Sigmoid colon (tissue), 7 donors: Measurements from ENCODE around the gene LMF1. TPM values are rescaled to one million over a fixed set of nuclear protein-coding genes. Genes with fewer than 3 reads are reported as not detected.

ENCODE experiments used
- DNase-seq: peaks from one replicate; pipeline ENCODE4 v3.0.0-alpha.2; 2019
- H3K27ac ChIP-seq, 4 donors: fragments of 200-600 bp; sonication (generic); one replicate each; pipeline ENCODE4 v1.5.1; 2016 to 2019; ENCODE audit warnings: mild to moderate bottlenecking in 1 of 4
- H3K27me3 ChIP-seq, 3 donors: fragments of 200-600 bp; sonication (generic); one replicate each; pipeline ENCODE4 v1.5.1; 2019; ENCODE audit warnings: mild to moderate bottlenecking in 1 of 3
- H3K36me3 ChIP-seq, 4 donors: fragments of 200-600 bp; sonication (generic); one replicate each; pipeline ENCODE4 v1.5.1; 2016 to 2019
- H3K4me1 ChIP-seq, 4 donors: fragments of 200-600 bp; sonication (generic); one replicate each; pipeline ENCODE4 v1.5.1; 2017 to 2019
- H3K4me3 ChIP-seq, 4 donors: fragments of 200-600 bp; sonication (generic); one replicate each; pipeline ENCODE4 v1.5.1; 2017 to 2019; ENCODE audit warnings: mild to moderate bottlenecking in 2 of 4, moderate library complexity in 1 of 4
- H3K9me3 ChIP-seq, 4 donors: fragments of 200-600 bp in 3 of 4; sonication (generic) in 3 of 4; one replicate each; pipeline versions ENCODE4 v1.5.1 to v1.6.1; 2013 to 2019
- EP300 ChIP-seq, 4 donors: sonication (generic); formaldehyde crosslinking; IDR thresholded peaks; one replicate each; pipeline ENCODE4 v1.6.1; 2017; ENCODE audit warnings: antibody characterized with exemption in 4 of 4
- POLR2A ChIP-seq, 2 donors: fragments of 450-650 bp; IDR thresholded peaks; one replicate each; pipeline ENCODE4 v1.6.1; 2016; ENCODE audit warnings: antibody characterized with exemption in 2 of 2, mild to moderate bottlenecking in 2 of 2, moderate library complexity in 2 of 2
- POLR2AphosphoS5 ChIP-seq, 4 donors: sonication (generic); formaldehyde crosslinking; IDR thresholded peaks; one replicate each; pipeline ENCODE4 v1.6.1; 2017; ENCODE audit warnings: antibody characterized with exemption in 4 of 4
- WGBS, 2 donors: extraction: QIAGEN DNeasy Blood & Tissue Kit; methylation state at CpG; one replicate each; pipeline ENCODE4 v1.1.7; 2013; 5-methylcytosine and 5-hydroxymethylcytosine counted together
- intact Hi-C: fragments of 100-400 bp; cut with DNase I; formaldehyde crosslinking; loops from one replicate; pipeline ENCODE4 v1.15.1; 2023
- polyA plus RNA-seq, 3 donors: library from polyadenylated mRNA; stranded (reverse); fragments of 200-250 nt; gene quantifications; one replicate each; pipeline ENCODE4 v1.2.3, GENCODE V29; 2013
- total RNA-seq, 4 donors: library from RNA; depleted of rRNA; stranded (reverse); fragments of >200 nt; gene quantifications; one replicate each; pipeline ENCODE4 v1.1.0, GENCODE V29; 2016
- TF ChIP-seq, protein P1 (sequence below), 4 experiments: fragments of 450-650 bp in 3 of 4; fragments of 200-600 bp in 1 of 4; IDR thresholded peaks; one replicate each; pipeline ENCODE4 v1.5.1; 2016 to 2019; ENCODE audit warnings: antibody characterized with exemption in 4 of 4, mild to moderate bottlenecking in 3 of 4, moderate library complexity in 2 of 4
- donor health status: healthy with polysubstance abuse.
- donor health status: Bipolar disorder and iron deficiency.
- donor health status: healthy.

LMF1 gene
- total and polyA plus RNA-seq, 7 donors: 1.2 to 34.1 (median 19.9) TPM

DNA sequence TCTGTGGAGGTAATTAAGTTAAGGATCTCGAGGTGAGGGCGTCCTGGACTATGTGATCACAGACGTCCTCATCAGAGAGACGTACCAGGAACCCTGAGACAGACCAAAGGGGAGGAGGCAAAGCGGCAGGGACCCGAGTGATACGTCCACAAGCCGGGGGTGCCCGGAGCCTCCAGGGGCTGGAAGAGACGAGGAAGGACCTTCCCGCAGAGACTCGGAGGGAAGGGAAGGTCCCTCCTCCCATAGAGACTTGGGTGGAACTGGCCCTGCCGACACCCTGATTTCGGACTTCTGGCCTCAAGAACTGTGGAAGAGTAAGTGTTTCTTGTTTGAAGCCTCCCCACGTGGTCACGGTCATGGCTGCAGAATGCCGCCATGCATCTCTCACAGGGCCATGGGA lies 30.8 kb downstream of the LMF1 start:
- Histone ChIP-seq H3K27ac (no peak overlapping the region), H3K27me3 (no peaks in the 10 kb centered on the region), H3K4me1 (no peaks in the 10 kb centered on the region), H3K4me3 (no peak overlapping the region), H3K36me3 (peaks cover 0 to 26% (median 4%) of the 10 kb centered on the region in 4 donors), H3K9me3 (peaks cover 0 to 4% (median 0%) of the 10 kb centered on the region in 4 donors)
- 90 to 96% methylated on average over 17 of the region's 17 CpGs for WGBS, 2 donors
- intact Hi-C loops: loop anchor here (10.0 kb wide), 1 partner anchor 75 kb away; no protein-coding TSS in a partner anchor
- no peak for DNase-seq
- TF ChIP-seq POLR2A (IDR thresholded peaks at IDR 0.05) (no peak), POLR2AphosphoS5 (IDR thresholded peaks at IDR 0.05) (no peak), EP300 (IDR thresholded peaks at IDR 0.05) (no peak)
- TF ChIP-seq, protein P1, sequence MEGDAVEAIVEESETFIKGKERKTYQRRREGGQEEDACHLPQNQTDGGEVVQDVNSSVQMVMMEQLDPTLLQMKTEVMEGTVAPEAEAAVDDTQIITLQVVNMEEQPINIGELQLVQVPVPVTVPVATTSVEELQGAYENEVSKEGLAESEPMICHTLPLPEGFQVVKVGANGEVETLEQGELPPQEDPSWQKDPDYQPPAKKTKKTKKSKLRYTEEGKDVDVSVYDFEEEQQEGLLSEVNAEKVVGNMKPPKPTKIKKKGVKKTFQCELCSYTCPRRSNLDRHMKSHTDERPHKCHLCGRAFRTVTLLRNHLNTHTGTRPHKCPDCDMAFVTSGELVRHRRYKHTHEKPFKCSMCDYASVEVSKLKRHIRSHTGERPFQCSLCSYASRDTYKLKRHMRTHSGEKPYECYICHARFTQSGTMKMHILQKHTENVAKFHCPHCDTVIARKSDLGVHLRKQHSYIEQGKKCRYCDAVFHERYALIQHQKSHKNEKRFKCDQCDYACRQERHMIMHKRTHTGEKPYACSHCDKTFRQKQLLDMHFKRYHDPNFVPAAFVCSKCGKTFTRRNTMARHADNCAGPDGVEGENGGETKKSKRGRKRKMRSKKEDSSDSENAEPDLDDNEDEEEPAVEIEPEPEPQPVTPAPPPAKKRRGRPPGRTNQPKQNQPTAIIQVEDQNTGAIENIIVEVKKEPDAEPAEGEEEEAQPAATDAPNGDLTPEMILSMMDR (IDR thresholded peaks at IDR 0.05): no peak

DNA sequence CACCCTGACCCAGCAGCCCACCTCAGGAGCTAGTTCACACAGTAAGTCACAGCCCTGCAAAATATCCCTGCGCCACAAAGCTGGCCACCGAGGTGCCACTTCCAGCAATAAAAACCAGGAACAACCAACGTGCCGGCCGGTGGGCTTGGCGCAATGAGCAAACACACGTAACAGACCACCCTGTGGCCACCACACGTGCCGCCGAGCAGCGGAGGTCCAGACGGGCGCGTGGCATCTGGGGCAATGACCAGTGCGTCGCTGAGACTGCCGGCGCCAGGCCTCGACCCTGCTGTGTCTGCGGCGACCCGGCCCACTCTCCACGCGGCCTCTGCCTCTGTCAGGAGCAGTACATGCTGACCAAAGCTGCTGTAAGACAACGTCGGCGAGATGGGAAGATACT lies 31.5 kb downstream of the LMF1 start:
- DNase-seq: no peak
- Histone ChIP-seq H3K36me3 (peaks cover 0 to 28% (median 3%) of the 10 kb centered on the region in 4 donors), H3K27me3 (no peaks in the 10 kb centered on the region), H3K27ac (no peak overlapping the region), H3K4me1 (no peaks in the 10 kb centered on the region), H3K4me3 (no peak overlapping the region), H3K9me3 (peaks cover 0 to 4% (median 0%) of the 10 kb centered on the region in 4 donors)
- WGBS, 2 donors: 93 to 97% methylated on average over 27 of the region's 27 CpGs
- intact Hi-C loops: loop anchor here (10.0 kb wide), 1 partner anchor 75 kb away; no protein-coding TSS in a partner anchor
- TF ChIP-seq, protein P1 (IDR thresholded peaks at IDR 0.05): no peak
- TF ChIP-seq EP300 (IDR thresholded peaks at IDR 0.05) (no peak), POLR2A (IDR thresholded peaks at IDR 0.05) (no peak), POLR2AphosphoS5 (IDR thresholded peaks at IDR 0.05) (no peak)

DNA sequence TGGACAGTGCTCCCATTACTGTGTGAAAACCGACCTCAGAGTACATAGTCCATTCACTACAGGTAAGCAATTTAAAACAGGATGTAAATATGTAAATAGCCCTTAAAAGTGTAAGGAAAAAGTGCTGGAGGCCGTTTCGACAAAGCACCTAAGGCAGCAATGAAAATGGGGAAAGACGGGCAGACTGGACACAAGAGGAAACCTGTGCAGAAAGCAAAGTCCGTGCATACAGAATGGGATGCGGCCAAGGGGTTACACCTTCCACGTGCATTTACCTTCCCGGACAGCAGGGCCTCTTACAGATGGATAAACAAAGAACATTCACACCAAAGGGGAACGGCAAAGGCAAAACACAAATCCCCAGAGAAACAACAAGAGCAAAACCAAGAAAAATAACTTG lies 32.0 kb downstream of the LMF1 start:
- H3K27ac ChIP-seq: no peak overlapping the region
- intact Hi-C loops: loop anchor here (10.0 kb wide), 1 partner anchor 76 kb away; no protein-coding TSS in a partner anchor
- H3K9me3 ChIP-seq: peaks cover 0 to 4% (median 0%) of the 10 kb centered on the region in 4 donors
- peaks cover 0 to 34% (median 2%) of the 10 kb centered on the region in 4 donors for H3K36me3 ChIP-seq
- no peak for TF ChIP-seq EP300 (IDR thresholded peaks at IDR 0.05)
- TF ChIP-seq, protein P1 (IDR thresholded peaks at IDR 0.05): no peak
- WGBS, 2 donors: 72 to 85% methylated on average over 9 of the region's 9 CpGs
- H3K27me3 ChIP-seq: no peaks in the 10 kb centered on the region
- DNase-seq: no peak
- no peaks in the 10 kb centered on the region for H3K4me1 ChIP-seq
- no peak overlapping the region for H3K4me3 ChIP-seq

DNA sequence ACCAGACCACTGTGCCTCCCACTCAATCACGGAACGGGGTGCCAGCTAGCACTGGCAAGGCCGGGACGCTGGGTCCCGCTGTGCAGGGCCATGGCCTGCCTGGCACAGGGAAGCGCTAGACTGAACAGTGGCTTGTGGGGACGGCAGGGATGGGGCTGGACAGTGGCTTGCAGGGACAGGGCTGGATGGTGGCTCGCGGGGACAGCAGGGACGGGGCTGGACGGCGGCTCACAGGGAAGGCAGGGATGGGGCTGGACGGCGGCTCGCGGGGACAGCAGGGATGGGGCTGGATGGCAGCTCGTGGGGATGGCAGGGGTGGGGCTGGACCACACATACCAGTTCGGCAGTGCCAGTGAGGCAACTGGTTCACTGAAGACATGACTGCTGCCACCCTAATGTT lies 32.6 kb downstream of the LMF1 start:
- H3K4me3 ChIP-seq: no peak overlapping the region
- peaks cover 0 to 40% (median 2%) of the 10 kb centered on the region in 4 donors for H3K36me3 ChIP-seq
- 83 to 97% methylated on average over 16 to 18 of the region's 18 CpGs for WGBS, 2 donors
- TF ChIP-seq, protein P1 (IDR thresholded peaks at IDR 0.05): no peak
- TF ChIP-seq POLR2AphosphoS5 (IDR thresholded peaks at IDR 0.05) (no peak), EP300 (IDR thresholded peaks at IDR 0.05) (no peak), POLR2A (IDR thresholded peaks at IDR 0.05) (no peak)
- no peak overlapping the region for H3K27ac ChIP-seq
- no peaks in the 10 kb centered on the region for H3K4me1 ChIP-seq
- no peaks in the 10 kb centered on the region for H3K27me3 ChIP-seq
- H3K9me3 ChIP-seq: peaks cover 0 to 4% (median 0%) of the 10 kb centered on the region in 4 donors
- no peak for DNase-seq
- intact Hi-C loops: loop anchor here (10.0 kb wide), 1 partner anchor 77 kb away; no protein-coding TSS in a partner anchor

DNA sequence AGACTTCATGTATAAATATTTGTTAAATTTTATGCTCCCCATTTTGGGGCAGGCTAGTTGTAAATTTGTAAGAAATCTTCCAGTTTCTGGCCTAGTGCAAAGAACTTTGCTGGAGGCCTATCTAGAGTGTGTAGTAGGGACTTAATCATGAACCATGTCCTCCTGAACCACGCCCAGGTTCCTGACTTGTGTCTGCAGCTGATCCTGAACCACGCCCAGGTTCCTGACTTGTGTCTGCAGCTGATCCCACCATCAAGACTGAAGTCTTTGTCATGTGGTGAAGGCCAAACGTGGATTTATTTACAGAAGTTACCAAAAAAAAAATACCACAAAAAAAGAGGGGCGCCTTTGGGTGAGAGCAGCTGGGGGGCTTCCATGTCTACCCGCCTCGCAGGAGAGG lies 33.1 kb downstream of the LMF1 start:
- H3K36me3 ChIP-seq: peaks cover 0 to 44% (median 2%) of the 10 kb centered on the region in 4 donors
- DNase-seq: no peak
- intact Hi-C loops: loop anchor here (10.0 kb wide), 1 partner anchor 77 kb away; no protein-coding TSS in a partner anchor
- peaks cover 0 to 4% (median 0%) of the 10 kb centered on the region in 4 donors for H3K9me3 ChIP-seq
- H3K4me1 ChIP-seq: no peaks in the 10 kb centered on the region
- no peak for TF ChIP-seq POLR2AphosphoS5 (IDR thresholded peaks at IDR 0.05)
- no peak for TF ChIP-seq EP300 (IDR thresholded peaks at IDR 0.05)
- no peak for TF ChIP-seq POLR2A (IDR thresholded peaks at IDR 0.05)
- TF ChIP-seq, protein P1 (IDR thresholded peaks at IDR 0.05): no peak
- no peaks in the 10 kb centered on the region for H3K27me3 ChIP-seq
- no peak overlapping the region for H3K4me3 ChIP-seq
- H3K27ac ChIP-seq: no peak overlapping the region
- WGBS, 2 donors: 67 to 74% methylated on average over 6 of the region's 6 CpGs
